Mesodermal cell (in vitro differentiated cells): ENCODE data around the gene ADRA2C.

Source experiments
- H3K27ac ChIP-seq: 2 replicates; pipeline ENCODE4 v1.7.0; 2013; ENCODE audit warnings: mild to moderate bottlenecking, low read depth, low read length, moderate library complexity; ENCODE audit not compliant: severe bottlenecking
- H3K36me3 ChIP-seq: 2 replicates; pipeline ENCODE4 v1.7.1; 2013; ENCODE audit warnings: mild to moderate bottlenecking, low read length, moderate library complexity; ENCODE audit not compliant: control insufficient read depth, insufficient read depth
- H3K4me1 ChIP-seq: one replicate; pipeline ENCODE4 v1.7.1; 2013; ENCODE audit warnings: mild to moderate bottlenecking, low read length; ENCODE audit not compliant: insufficient read depth, control insufficient read depth, poor library complexity, severe bottlenecking
- H3K4me3 ChIP-seq: 2 replicates; pipeline ENCODE4 v1.7.0; 2013; ENCODE audit warnings: low read length, control low read depth, mild to moderate bottlenecking; ENCODE audit not compliant: insufficient read depth, poor library complexity, severe bottlenecking; ENCODE audit errors: extremely low read depth
- H3K9me3 ChIP-seq: 2 replicates; pipeline ENCODE4 v1.7.1; 2013; ENCODE audit warnings: mild to moderate bottlenecking, low read length, moderate library complexity; ENCODE audit not compliant: control insufficient read depth
- WGBS, 2 experiments: methylation state at CpG; one replicate each; pipeline ENCODE4 v1.1.5; 2013; ENCODE audit warnings: missing lambda C conversion rate in 2 of 2; ENCODE audit not compliant: insufficient coverage in 2 of 2; 5-methylcytosine and 5-hydroxymethylcytosine counted together

The ADRA2C gene

GRCh38 chr4:3779509-3779908 lies 13.3 kb downstream of the ADRA2C start:
- WGBS, 2 experiments, result 83 to 93% methylated on average over 4 to 6 of the region's 6 CpGs
- Histone ChIP-seq H3K4me1 (no peaks in the 10 kb centered on the region), H3K9me3 (peaks cover 5% of the 10 kb centered on the region), H3K27ac (no peak overlapping the region), H3K36me3 (no peaks in the 10 kb centered on the region), H3K4me3 (no peak overlapping the region)

GRCh38 chr4:3780347-3781171 lies 14.4 kb downstream of the ADRA2C start:
- 70 to 75% methylated on average over 19 to 21 of the region's 21 CpGs for WGBS, 2 experiments
- Histone ChIP-seq H3K4me1 (no peaks in the 10 kb centered on the region), H3K36me3 (no peaks in the 10 kb centered on the region), H3K9me3 (peaks cover 5% of the 10 kb centered on the region), H3K4me3 (no peak overlapping the region), H3K27ac (no peak overlapping the region)

GRCh38 chr4:3781193-3781886 lies 15.2 kb downstream of the ADRA2C start:
- no peak overlapping the region for H3K4me3 ChIP-seq
- H3K27ac ChIP-seq, result no peak overlapping the region
- peaks cover 5% of the 10 kb centered on the region for H3K9me3 ChIP-seq
- 91 to 94% methylated on average over 11 to 14 of the region's 19 CpGs for WGBS, 2 experiments
- no peaks in the 10 kb centered on the region for H3K36me3 ChIP-seq
- no peaks in the 10 kb centered on the region for H3K4me1 ChIP-seq

GRCh38 chr4:3781997-3782930 lies 16.1 kb downstream of the ADRA2C start:
- H3K27ac ChIP-seq, result no peak overlapping the region
- no peaks in the 10 kb centered on the region for H3K4me1 ChIP-seq
- peaks cover 5% of the 10 kb centered on the region for H3K9me3 ChIP-seq
- 86 to 89% methylated on average over 25 of the region's 25 CpGs for WGBS, 2 experiments
- no peak overlapping the region for H3K4me3 ChIP-seq
- H3K36me3 ChIP-seq, result no peaks in the 10 kb centered on the region

GRCh38 chr4:3783693-3784306 lies 17.6 kb downstream of the ADRA2C start:
- H3K36me3 ChIP-seq, result no peaks in the 10 kb centered on the region
- 55 to 63% methylated on average over 22 to 23 of the region's 27 CpGs for WGBS, 2 experiments
- H3K27ac ChIP-seq, result no peak overlapping the region
- H3K4me1 ChIP-seq, result no peaks in the 10 kb centered on the region
- no peak overlapping the region for H3K4me3 ChIP-seq
- H3K9me3 ChIP-seq, result peaks cover 5% of the 10 kb centered on the region

- 87 to 90% methylated on average over 18 to 21 of the region's 23 CpGs for WGBS, 2 experiments
These were observed 18.5 kb downstream of the ADRA2C start for GRCh38 chr4:3784454-3785291.

GRCh38 chr4:3785292-3785565 lies 19.0 kb downstream of the ADRA2C start:
- H3K27ac ChIP-seq, result no peak overlapping the region
- no peak overlapping the region for H3K4me3 ChIP-seq
- WGBS, 2 experiments, result 90 to 100% methylated on average over 6 to 8 of the region's 8 CpGs
- H3K4me1 ChIP-seq, result no peaks in the 10 kb centered on the region
- no peaks in the 10 kb centered on the region for H3K36me3 ChIP-seq
- H3K9me3 ChIP-seq, result peaks cover 5% of the 10 kb centered on the region

More at GRCh38 chr4:3784454-3785291, 18.5 kb downstream of the ADRA2C start:
- Histone ChIP-seq H3K36me3 (no peaks in the 10 kb centered on the region), H3K4me3 (no peak overlapping the region), H3K4me1 (no peaks in the 10 kb centered on the region), H3K9me3 (peaks cover 5% of the 10 kb centered on the region), H3K27ac (no peak overlapping the region)

- Histone ChIP-seq H3K4me1 (no peaks in the 10 kb centered on the region), H3K4me3 (no peak overlapping the region), H3K36me3 (no peaks in the 10 kb centered on the region), H3K27ac (no peak overlapping the region), H3K9me3 (peaks cover 4% of the 10 kb centered on the region)
- 87 to 99% methylated on average over 10 to 12 of the region's 13 CpGs for WGBS, 2 experiments
These were observed 20.1 kb downstream of the ADRA2C start for GRCh38 chr4:3786196-3786869.

GRCh38 chr4:3787489-3788365 lies 21.5 kb downstream of the ADRA2C start:
- Histone ChIP-seq H3K4me1 (no peaks in the 10 kb centered on the region), H3K4me3 (no peak overlapping the region), H3K9me3 (no peaks in the 10 kb centered on the region), H3K36me3 (no peaks in the 10 kb centered on the region), H3K27ac (no peak overlapping the region)
- 88 to 90% methylated on average over 19 to 23 of the region's 23 CpGs for WGBS, 2 experiments
